Upper lobe of left lung (tissue), 4 donors: ENCODE measurements around the gene RND2.

Experiments
- CTCF ChIP-seq, 6 experiments: fragments of 450-650 bp in 4 of 6; fragments of 200-600 bp in 2 of 6; sonication (generic) in 2 of 6; IDR thresholded peaks; one replicate each; pipeline ENCODE4 v1.5.1; 2016 to 2019; ENCODE audit warnings: antibody characterized with exemption in 6 of 6
- EP300 ChIP-seq, 4 donors: sonication (generic); formaldehyde crosslinking; IDR thresholded peaks; one replicate each; pipeline ENCODE4 v1.5.1; 2017; ENCODE audit warnings: antibody characterized with exemption in 4 of 4, control low read depth in 2 of 4
- POLR2A ChIP-seq, 4 donors: fragments of 450-650 bp; IDR thresholded peaks; one replicate each; pipeline ENCODE4 v1.5.1; 2016 to 2017; ENCODE audit warnings: antibody characterized with exemption in 4 of 4, mild to moderate bottlenecking in 2 of 4
- POLR2AphosphoS5 ChIP-seq, 2 donors: sonication (generic); formaldehyde crosslinking; IDR thresholded peaks; one replicate each; pipeline ENCODE4 v1.5.1; 2017; ENCODE audit warnings: antibody characterized with exemption in 2 of 2

- TF ChIP-seq CTCF (IDR thresholded peaks at IDR 0.05) (no peak), POLR2A (IDR thresholded peaks at IDR 0.05) (no peak), POLR2AphosphoS5 (IDR thresholded peaks at IDR 0.05) (no peak), EP300 (IDR thresholded peaks at IDR 0.05) (no peak)
These were observed 6.6 kb downstream of the RND2 start for GRCh38 chr17:43031666-43032065.
